Stimulated activated CD8-positive, alpha-beta memory T cell treated with anti-CD3 and anti-CD28 coated beads, Interleukin-2, amount 100 ng/mL, for 48 hours (primary cell): Measurements from ENCODE around the gene AS3MT.
"Not testable (repeated sequence)": the region's sequence is repeated elsewhere in the genome, so short reads cannot be mapped to it uniquely, and the experiment has no call there.

Source experiments
- DNase-seq, 2 donors: peaks; one replicate each; pipeline ENCODE4 v3.0.0-alpha.2; 2020; ENCODE audit warnings: low read depth in 2 of 2

AS3MT gene

GRCh38 chr10:102919246-102919959 lies 50.1 kb downstream of the AS3MT start:
- DNase-seq: no peak

DNA sequence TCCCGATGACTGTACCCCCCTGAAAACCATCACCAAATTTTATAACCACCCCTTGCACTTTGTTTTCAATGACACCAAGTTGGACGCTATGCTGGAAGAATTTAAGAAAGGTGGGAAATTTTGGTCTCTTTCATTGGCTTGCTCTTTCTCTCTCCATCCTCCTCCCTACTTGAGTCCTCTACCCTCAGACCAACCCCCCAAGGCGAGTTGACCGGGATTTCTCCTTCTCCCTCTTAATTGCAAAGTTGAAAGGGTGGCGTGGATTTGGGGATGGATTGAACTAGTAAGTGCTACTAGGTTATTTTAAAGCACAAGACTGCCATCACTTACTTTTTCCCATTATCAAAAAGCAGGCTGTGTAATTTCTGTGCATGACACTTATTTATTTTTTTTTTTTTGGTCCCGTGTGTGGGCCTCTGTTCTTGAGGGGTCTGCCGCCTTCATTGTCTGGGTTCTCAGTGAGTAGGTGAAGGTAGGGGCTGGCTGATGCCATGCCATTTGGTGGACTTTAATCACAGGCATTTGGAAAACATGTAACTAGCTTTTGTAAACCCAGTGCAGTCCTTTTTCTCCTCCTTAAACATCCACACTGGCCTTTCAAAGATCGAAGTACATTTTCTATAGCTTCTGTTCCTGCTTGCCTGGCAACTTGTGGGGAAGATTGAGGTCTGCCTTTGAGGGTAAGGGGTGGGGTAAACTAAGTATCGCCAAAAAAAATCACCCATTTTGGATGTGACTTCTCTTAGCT lies 50.9 kb downstream of the AS3MT start:
- DNase-seq: no peak

DNA sequence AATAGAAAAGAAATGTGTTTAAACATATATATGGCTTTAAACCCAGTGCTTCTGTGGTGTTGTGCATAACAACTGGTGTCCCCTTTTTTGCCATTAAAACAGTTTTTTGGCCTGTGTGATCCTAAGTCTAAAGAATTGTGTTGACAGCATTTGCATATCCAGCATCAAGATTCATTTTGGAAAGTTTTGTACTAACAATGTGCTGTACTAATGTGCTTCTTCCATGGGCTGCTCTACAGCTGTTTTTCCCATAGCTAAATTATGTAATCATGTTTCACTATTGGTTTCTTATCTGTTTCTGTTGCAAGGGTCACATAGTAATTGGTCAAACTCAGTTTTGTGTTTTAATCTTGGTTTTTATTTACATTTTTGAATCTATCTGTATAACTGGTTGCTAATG lies 54.3 kb downstream of the AS3MT start:
- no peak for DNase-seq

- DNase-seq: no peak
Measured at GRCh38 chr10:102926842-102927241, 57.6 kb downstream of the AS3MT start.

- no peak for DNase-seq
Measured at GRCh38 chr10:102927311-102928010, 58.2 kb downstream of the AS3MT start.

- DNase-seq: not testable (repeated sequence)
Measured at GRCh38 chr10:102928442-102928841, 59.2 kb downstream of the AS3MT start.

GRCh38 chr10:102930720-102931119 lies 61.5 kb downstream of the AS3MT start:
- DNase-seq: no peak

DNA sequence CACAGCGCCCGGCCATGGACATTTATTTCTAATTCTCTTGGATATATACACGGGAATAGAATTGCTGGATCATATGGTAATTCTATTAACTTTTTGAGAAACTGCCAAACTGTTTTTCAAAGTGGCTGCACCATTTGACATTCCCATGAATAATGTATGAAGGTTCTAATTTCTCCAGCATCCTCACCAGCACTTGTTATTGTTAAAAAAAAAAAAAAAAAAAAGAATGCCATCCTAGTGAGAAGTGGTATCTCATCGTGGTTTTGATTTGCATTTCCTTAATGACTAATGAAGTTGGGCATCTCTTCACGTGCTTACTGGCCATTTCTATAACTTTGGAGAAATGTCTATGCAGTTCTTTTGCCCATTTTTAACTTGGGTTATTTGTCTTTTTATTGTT lies 62.4 kb downstream of the AS3MT start:
- no peak for DNase-seq

DNA sequence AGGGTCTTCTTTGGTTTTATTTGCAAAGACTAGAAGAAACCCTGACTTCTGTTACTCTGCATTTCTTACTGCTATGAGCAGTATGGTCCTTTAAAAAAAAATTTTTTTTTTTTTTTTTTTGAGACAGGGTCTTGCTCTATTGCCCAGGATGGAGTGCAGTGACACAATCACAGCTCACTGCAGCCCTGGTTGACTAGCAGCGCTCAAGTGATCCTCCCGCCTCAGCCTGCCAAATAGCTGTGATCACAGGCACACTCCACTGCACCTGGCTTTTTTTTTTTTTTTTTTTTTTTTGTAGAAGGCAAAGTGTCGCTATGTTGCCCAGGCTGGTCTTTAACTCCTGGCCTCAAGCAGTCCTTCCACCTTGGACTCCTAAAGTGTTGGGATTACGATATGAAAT lies 66.2 kb downstream of the AS3MT start:
- DNase-seq: no peak

- no peak for DNase-seq
Measured at GRCh38 chr10:102935939-102936605, 66.8 kb downstream of the AS3MT start.

DNA sequence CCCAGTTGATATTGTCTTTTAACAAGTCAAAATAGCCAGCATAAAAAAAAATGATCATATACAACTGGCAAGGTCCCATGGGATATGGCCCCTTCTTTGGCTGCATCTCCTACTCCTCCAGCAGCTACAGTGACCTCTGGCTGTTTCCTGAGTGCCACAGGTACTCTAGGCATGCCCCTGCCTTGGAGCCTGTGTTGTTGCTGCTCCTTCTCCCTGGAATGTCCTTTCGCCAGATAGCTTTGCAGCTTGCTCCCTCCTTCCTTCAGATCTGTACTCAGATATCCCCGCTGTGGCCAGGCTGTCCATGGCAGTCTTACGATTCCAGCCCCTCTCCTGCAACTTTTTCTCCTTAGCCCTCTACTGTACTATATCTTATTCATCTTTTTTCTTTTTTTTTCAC lies 72.1 kb downstream of the AS3MT start:
- DNase-seq: no peak

- no peak for DNase-seq
Measured at GRCh38 chr10:102945449-102945848, 76.2 kb downstream of the AS3MT start.

DNA sequence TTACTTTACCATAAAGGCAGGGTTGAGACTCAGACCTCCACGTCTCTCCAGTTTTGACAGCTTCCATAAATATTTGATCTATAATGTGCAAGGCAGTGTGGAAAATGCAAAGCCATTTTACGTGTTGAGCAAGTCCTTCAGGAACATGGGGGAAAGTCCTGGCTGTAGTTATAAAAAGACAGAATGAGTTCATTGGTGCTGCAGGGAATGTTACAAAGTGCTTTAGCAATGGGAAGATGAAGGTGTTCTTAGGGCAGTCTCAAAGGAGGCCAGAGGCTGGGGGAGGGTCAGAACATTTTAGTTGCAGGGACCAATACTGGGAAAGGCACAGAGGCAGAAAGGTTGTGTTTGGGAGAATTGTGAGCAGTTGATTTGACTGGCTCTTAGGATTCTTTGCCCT lies 76.7 kb downstream of the AS3MT start:
- no peak for DNase-seq

DNA sequence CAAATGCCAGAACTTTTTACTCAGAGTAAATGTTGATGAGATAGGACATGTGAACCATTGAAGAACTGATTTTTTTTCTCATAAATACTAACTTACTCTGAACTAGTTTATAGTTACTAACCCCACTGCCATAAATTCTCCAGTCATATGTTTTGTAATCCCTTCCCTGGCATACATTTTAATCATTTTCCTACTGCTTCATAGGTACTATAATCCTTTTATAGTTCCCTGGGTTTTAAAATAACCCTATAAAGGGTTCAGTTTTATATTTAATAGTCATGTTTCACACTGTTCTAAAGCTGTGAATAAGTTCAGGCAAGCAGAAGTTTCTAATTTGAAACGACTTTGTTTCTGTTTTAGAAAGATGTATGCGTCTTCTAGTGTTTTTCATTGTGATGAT lies 77.7 kb downstream of the AS3MT start:
- no peak for DNase-seq

DNA sequence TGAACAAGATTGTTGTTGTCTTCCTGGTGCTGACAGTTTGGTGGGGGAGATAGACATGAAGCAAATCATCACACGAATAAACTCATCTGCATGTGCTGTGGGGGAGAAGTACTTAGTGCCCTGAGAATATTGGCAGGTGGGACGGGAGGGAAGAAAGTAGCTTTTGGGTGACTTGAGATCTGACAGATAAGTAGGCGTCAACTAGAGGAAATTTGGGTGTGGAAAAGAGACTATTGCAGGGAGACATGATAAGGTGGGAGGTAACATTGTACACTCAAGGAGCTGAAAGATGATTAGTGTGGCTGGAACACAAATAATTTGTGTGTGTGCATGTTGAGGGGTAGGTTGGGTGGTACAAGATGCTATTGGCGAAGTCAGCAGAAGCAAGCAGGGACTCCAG lies 78.9 kb downstream of the AS3MT start:
- DNase-seq: no peak

- no peak for DNase-seq
Measured at GRCh38 chr10:102948786-102949185, 79.5 kb downstream of the AS3MT start.

DNA sequence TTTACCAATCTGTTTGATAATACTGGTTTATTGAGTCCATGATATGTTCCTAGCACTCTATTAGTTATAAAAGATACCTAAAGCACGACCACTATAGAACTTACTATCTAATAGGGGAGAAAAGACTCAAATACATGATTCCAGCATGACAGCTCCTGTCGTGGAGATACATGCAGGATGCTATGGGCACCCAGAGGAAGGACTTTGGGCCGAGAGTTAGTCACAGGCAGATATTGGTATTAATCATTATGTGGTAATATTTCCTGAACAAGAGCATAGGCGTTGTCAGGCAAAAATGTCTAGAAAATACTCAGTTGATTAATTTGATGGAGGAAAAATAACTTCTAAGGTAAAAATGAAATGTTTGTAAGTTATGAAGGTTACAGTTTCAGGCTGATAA lies 80.6 kb downstream of the AS3MT start:
- DNase-seq: no peak

DNA sequence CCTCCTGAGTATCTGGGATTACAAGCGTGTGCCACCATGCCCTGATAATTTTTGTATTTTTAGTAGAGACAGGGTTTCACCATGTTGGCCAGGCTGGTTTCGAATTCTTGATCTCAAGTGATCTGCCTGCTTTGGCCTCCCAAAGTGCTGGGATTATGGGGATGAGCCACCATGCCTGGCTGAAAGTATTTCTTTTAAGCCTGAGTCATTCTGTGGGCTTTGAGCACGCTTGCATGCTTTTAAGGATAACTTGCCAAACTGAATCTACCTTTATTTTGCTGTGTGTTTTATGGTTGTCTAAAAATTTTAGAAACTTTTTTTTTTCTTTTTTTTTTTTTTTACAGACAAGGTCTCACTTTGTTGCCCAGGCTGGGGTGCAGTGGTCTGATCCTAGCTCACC lies 82.0 kb downstream of the AS3MT start:
- DNase-seq: no peak
